ENCODE data around the gene GAPDH. TPM values are rescaled to one million over a fixed set of nuclear protein-coding genes. Genes with fewer than 3 reads are reported as not detected.
"Not testable (repeated sequence)": the region's sequence is repeated elsewhere in the genome, so short reads cannot be mapped to it uniquely, and the experiment has no call there.

The GAPDH gene
- total RNA-seq, 4 donors from 2014 or later: 1,442 to 2,828 (median 1,967) TPM

DNA sequence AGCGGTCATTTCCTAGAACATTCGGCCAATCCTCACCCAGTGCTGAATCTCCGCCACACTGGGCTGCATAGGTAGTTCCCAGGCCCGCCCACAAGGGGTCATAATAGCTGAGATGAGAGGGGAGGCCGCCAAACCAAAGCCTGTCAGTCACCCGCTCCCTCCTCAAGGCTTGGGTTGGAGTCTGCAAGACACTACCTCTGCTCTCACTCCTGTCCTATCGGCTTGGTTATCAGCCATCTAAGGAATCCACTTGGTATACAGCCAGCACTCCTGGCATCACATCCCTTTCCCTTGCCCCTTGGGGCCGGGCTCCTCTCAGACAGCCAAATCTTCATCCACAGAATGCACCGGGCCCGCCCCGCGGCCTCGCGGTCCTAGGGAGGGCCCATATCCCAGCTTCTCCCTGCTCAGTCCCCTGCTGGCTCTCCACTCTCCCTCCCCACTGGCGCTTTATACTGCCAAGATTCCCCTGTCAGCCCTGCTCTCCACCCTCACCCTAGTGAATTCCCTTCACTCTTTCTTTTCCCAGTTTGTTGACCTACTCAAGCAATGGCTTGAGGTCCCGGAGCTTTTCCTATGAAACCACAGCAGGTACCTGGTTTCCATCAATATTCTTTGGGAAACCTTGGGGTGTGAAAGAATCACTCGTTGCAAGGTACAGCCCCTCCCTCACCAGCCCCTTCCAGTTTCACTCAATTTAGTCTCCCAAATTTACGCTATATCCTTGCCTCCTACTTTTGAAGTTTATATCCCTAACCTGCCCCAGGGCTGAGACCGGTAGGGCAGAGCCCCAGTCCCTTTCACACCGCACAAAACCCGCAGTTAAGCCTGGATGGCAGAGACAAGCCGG lies 20.1 kb downstream of the GAPDH start:
- Histone ChIP-seq H3K27me3 (no peaks in the 10 kb centered on the region), H3K9me3 (no peaks in the 10 kb centered on the region), H3K27ac (peak overlapping the region; percentile 47), H3K4me3 (peak overlapping the region; percentile 59), H3K4me1 (peaks cover 61% of the 10 kb centered on the region), H3K36me3 (peaks cover 22% of the 10 kb centered on the region)
- TF ChIP-seq CTCF (IDR thresholded peaks at IDR 0.05): peak; percentile 1 to 55
- no peak for TF ChIP-seq POLR2A (IDR thresholded peaks at IDR 0.05)
- WGBS: 23% methylated on average over 21 of the region's 22 CpGs
- DNase-seq (ENCODE audit: low spot score in 2 of 2): peak in 1 of 2 donors; percentile 84

DNA sequence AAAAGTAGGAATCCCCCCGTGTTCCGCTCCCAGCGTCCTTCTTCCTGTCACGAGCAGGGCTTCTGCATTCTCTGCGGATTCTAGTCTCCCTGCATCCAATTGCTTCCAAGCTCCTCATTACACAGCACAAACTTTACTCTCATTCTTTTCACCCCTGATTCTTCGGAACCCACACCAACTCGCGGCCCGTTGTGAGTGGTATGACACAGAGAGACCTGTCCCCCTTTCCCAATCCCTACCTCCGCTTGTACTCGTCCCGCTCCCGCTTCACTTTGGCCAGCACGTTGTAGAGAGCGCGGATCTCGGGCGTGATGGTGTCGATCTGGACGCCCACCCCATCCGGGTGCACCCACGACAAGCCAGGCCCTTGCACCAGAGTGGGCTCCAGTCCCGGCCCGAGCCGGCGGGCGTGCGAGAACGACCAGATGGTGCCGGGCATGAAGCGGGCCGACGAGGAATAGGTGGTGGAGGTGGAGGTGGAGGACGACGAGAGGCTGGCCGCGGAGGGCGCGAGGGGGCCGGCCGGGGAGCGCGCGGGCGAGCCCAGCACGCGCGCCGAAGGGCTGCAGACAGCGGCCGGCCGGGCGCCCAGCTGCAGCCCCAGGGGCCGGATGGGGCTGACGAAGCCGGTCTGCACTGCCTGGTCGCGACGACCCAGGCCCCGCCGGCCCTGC lies 20.8 kb downstream of the GAPDH start:
- peaks cover 30% of the 10 kb centered on the region for H3K36me3 ChIP-seq
- WGBS: 42% methylated on average over 35 of the region's 61 CpGs
- DNase-seq (ENCODE audit: low spot score in 2 of 2): no peak
- H3K9me3 ChIP-seq: no peaks in the 10 kb centered on the region
- H3K27ac ChIP-seq: peak overlapping the region; percentile 47
- peaks cover 53% of the 10 kb centered on the region for H3K4me1 ChIP-seq
- H3K4me3 ChIP-seq: peak overlapping the region; percentile 59
- no peaks in the 10 kb centered on the region for H3K27me3 ChIP-seq
- TF ChIP-seq POLR2AphosphoS5 (IDR thresholded peaks at IDR 0.05) (no peak), CTCF (IDR thresholded peaks at IDR 0.05) (no peak), EP300 (IDR thresholded peaks at IDR 0.05) (no peak), POLR2A (IDR thresholded peaks at IDR 0.05) (no peak)

GRCh38 chr12:6556496-6556817 lies 22.1 kb downstream of the GAPDH start:
- H3K27ac ChIP-seq; H3K9me3 ChIP-seq; H3K27me3 ChIP-seq; DNase-seq (ENCODE audit: low spot score in 2 of 2): not testable (repeated sequence)
- WGBS: 79% methylated on average over 7 of the region's 7 CpGs
- Histone ChIP-seq H3K36me3 (peaks cover 43% of the 10 kb centered on the region), H3K4me3 (peak overlapping the region; percentile 59), H3K4me1 (peaks cover 40% of the 10 kb centered on the region)

DNA sequence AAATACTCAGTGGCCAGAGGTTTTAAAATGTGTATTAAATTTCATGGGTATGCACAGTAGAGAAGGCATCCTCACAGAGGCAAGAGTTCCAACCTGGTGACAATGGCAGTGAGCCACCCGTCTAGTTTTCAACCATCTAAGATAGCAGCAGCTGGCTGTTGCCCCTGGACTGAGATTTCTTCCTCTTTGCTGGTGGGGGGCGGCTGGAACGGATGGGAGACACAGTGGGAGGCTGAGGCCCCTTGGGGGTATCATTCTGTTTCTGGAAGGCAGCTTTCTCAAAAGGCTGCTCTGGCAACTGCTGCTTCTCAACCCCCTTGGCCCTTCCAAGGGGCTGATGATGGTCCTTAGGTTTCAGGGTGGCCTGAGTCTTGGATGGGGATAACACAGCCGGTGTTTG lies 22.5 kb downstream of the GAPDH start:
- Histone ChIP-seq H3K27ac (no peak overlapping the region), H3K36me3 (peaks cover 47% of the 10 kb centered on the region), H3K9me3 (no peaks in the 10 kb centered on the region), H3K4me1 (peaks cover 36% of the 10 kb centered on the region), H3K4me3 (no peak overlapping the region), H3K27me3 (no peaks in the 10 kb centered on the region)
- no peak for TF ChIP-seq EP300 (IDR thresholded peaks at IDR 0.05)
- TF ChIP-seq POLR2A (IDR thresholded peaks at IDR 0.05): no peak
- TF ChIP-seq POLR2AphosphoS5 (IDR thresholded peaks at IDR 0.05): no peak
- TF ChIP-seq CTCF (IDR thresholded peaks at IDR 0.05): no peak
- WGBS: 67% methylated on average over 4 of the region's 4 CpGs
- DNase-seq (ENCODE audit: low spot score in 2 of 2): no peak

DNA sequence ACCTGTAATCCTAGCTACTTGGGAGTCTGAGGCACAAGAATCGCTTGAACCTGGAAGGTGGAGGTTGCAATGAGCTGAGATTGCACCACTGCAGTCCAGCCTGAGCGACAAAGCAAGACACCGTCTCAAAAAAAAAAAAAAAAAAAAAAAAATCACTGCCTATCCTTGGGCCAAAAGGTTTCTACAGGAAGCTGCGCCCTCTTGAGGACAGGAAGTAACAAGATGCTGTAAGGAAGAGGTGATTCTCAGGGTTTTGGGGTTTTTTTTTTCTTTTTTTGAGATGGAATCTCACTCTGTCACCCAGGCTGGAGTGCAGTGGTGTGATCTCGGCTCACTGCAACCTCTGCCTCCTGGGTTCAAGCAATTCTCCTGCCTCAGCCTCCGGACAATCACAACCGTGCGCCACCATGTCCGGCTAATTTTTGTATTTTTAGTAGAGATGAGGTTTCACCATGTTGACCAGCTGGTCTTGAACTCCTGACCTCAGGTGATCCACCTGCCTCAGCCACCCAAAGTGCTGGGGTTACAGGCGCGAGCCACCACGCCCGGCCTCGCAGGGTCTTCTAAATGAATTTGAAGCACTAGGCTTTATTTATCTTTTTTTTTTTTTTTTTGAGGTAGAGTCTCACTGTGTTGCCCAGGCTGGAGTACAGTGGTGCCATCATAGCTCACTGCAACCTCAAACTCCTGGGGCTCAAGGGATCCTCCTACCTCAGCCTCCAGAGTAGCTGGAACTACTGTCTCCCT lies 23.9 kb downstream of the GAPDH start:
- H3K27me3 ChIP-seq; H3K9me3 ChIP-seq; DNase-seq (ENCODE audit: low spot score in 2 of 2); H3K27ac ChIP-seq; H3K4me3 ChIP-seq: not testable (repeated sequence)
- peak in 1 of 2 donors; percentile 30 for TF ChIP-seq CTCF (IDR thresholded peaks at IDR 0.05)
- Histone ChIP-seq H3K4me1 (peaks cover 23% of the 10 kb centered on the region), H3K36me3 (peaks cover 60% of the 10 kb centered on the region)
- 70% methylated on average over 14 of the region's 14 CpGs for WGBS

Data from suprapubic skin (tissue), 4 donors.